Liver (tissue), 9 donors: ENCODE results near the gene GPR33. TPM values are rescaled to one million over a fixed set of nuclear protein-coding genes. Genes with fewer than 3 reads are reported as not detected.

ENCODE experiments used
- DNase-seq: peaks from one replicate; pipeline ENCODE4 v3.0.0-alpha.2; 2017; ENCODE audit warnings: low spot score
- H3K27ac ChIP-seq, 2 donors: one replicate each; pipeline ENCODE4 v1.7.0; 2013; ENCODE audit warnings: inconsistent platforms in 2 of 2, low read length in 2 of 2, control low read depth in 1 of 2, low read depth in 1 of 2, mild to moderate bottlenecking in 1 of 2
- H3K27me3 ChIP-seq, 4 donors: one replicate each; pipeline versions ENCODE4 v1.6.1 to v1.7.0; 2013; ENCODE audit warnings: low read length in 3 of 4, inconsistent platforms in 1 of 4, mild to moderate bottlenecking in 1 of 4, moderate library complexity in 1 of 4; ENCODE audit not compliant: control insufficient read depth in 4 of 4, insufficient read depth in 4 of 4
- H3K36me3 ChIP-seq, 4 donors: one replicate each; pipeline versions ENCODE4 v1.6.1 to v1.7.0; 2013; ENCODE audit warnings: low read length in 3 of 4, mild to moderate bottlenecking in 3 of 4, low read depth in 1 of 4, moderate library complexity in 1 of 4; ENCODE audit not compliant: control insufficient read depth in 4 of 4, insufficient read depth in 3 of 4
- H3K4me1 ChIP-seq, 4 donors: one replicate each; pipeline versions ENCODE4 v1.6.1 to v1.7.0; 2013; ENCODE audit warnings: low read length in 3 of 4, mild to moderate bottlenecking in 3 of 4, moderate library complexity in 1 of 4; ENCODE audit not compliant: control insufficient read depth in 4 of 4, insufficient read depth in 4 of 4
- H3K4me3 ChIP-seq, 3 donors: one replicate each; pipeline versions ENCODE4 v1.6.1 to v1.7.0; 2013; ENCODE audit warnings: low read length in 3 of 3, control low read depth in 1 of 3, low read depth in 1 of 3, mild to moderate bottlenecking in 1 of 3
- H3K9ac ChIP-seq, 2 donors: one replicate each; pipeline ENCODE4 v1.7.0; 2013; ENCODE audit warnings: low read length in 2 of 2, mild to moderate bottlenecking in 2 of 2, moderate library complexity in 2 of 2, control low read depth in 1 of 2, low read depth in 1 of 2
- H3K9me3 ChIP-seq, 4 donors: one replicate each; pipeline versions ENCODE4 v1.6.1 to v1.7.0; 2013; ENCODE audit warnings: low read length in 3 of 4; ENCODE audit not compliant: control insufficient read depth in 4 of 4
- ATF3 ChIP-seq: IDR thresholded peaks from 2 replicates; pipeline ENCODE4 v1.6.1; 2016; ENCODE audit warnings: antibody characterized with exemption
- EGR1 ChIP-seq, 2 donors: IDR thresholded peaks; 2 replicates each; pipeline ENCODE4 v1.6.1; 2016 to 2018; ENCODE audit warnings: antibody characterized with exemption in 2 of 2, low read depth in 2 of 2
- FOXA1 ChIP-seq: IDR thresholded peaks from 2 replicates; pipeline ENCODE4 v1.6.1; 2016; ENCODE audit warnings: antibody characterized with exemption
- FOXA2 ChIP-seq: IDR thresholded peaks from 2 replicates; pipeline ENCODE4 v1.6.1; 2016; ENCODE audit warnings: antibody characterized with exemption
- GABPA ChIP-seq, 2 donors: IDR thresholded peaks in 1 of 2; conservative IDR thresholded peaks in 1 of 2; 2 replicates each; pipeline ENCODE4 v1.6.1; 2016; ENCODE audit warnings: antibody characterized with exemption in 2 of 2, mild to moderate bottlenecking in 1 of 2, moderate library complexity in 1 of 2
- HNF4G ChIP-seq: IDR thresholded peaks from 2 replicates; pipeline ENCODE4 v1.6.1; 2016; ENCODE audit warnings: antibody characterized with exemption
- JUND ChIP-seq, 2 donors: IDR thresholded peaks; 2 replicates each; pipeline ENCODE4 v1.6.1; 2016; ENCODE audit warnings: antibody characterized with exemption in 2 of 2
- NR2F2 ChIP-seq: IDR thresholded peaks from 2 replicates; pipeline ENCODE4 v1.6.1; 2016; ENCODE audit warnings: antibody characterized with exemption
- RAD21 ChIP-seq, 2 donors: IDR thresholded peaks; 2 replicates each; pipeline ENCODE4 v1.6.1; 2016; ENCODE audit warnings: antibody characterized with exemption in 2 of 2, mild to moderate bottlenecking in 2 of 2
- REST ChIP-seq: IDR thresholded peaks from 2 replicates; pipeline ENCODE4 v1.6.1; 2016; ENCODE audit warnings: antibody characterized with exemption, mild to moderate bottlenecking
- RXRA ChIP-seq, 2 donors: IDR thresholded peaks; 2 replicates each; pipeline ENCODE4 v1.6.1; 2017 to 2018; ENCODE audit warnings: antibody characterized with exemption in 2 of 2, mild to moderate bottlenecking in 1 of 2
- SP1 ChIP-seq: IDR thresholded peaks from 2 replicates; pipeline ENCODE4 v1.6.1; 2018; ENCODE audit warnings: antibody characterized with exemption, mild to moderate bottlenecking
- TAF1 ChIP-seq: conservative IDR thresholded peaks from 2 replicates; pipeline ENCODE4 v1.6.1; 2016; ENCODE audit warnings: antibody characterized with exemption, mild to moderate bottlenecking
- YY1 ChIP-seq: IDR thresholded peaks from 2 replicates; pipeline ENCODE4 v1.6.1; 2016; ENCODE audit warnings: antibody characterized with exemption, mild to moderate bottlenecking
- ZBTB33 ChIP-seq: IDR thresholded peaks from 2 replicates; pipeline ENCODE4 v1.6.1; 2016; ENCODE audit warnings: antibody characterized with exemption
- WGBS: extraction: QIAGEN DNeasy Blood & Tissue Kit; methylation state at CpG from one replicate; pipeline ENCODE4 v1.1.7; 2013; 5-methylcytosine and 5-hydroxymethylcytosine counted together
- polyA plus RNA-seq, 2 donors: library from polyadenylated mRNA; stranded (reverse) in 1 of 2; unstranded in 1 of 2; fragments of 200-250 nt in 1 of 2; fragments of >200 nt in 1 of 2; fragmentation: Nextera tagmentation in 1 of 2; extraction: Ambion mirVana in 1 of 2; gene quantifications; one replicate each; pipeline versions ENCODE4 v1.2.1 to v1.2.3, GENCODE V29; 2013 to 2015
- total RNA-seq, 2 donors: library from RNA; depleted of rRNA; stranded (reverse); fragments of >200 nt; gene quantifications; one replicate each; pipeline ENCODE4 v1.2.3, GENCODE V29; 2014
- donor health status: healthy.
- donor health status: healthy.
- donor health status: healthy.
- donor health status: healthy.
- donor health status: healthy.

The GPR33 gene
- total and polyA plus RNA-seq, 4 donors, result not detected

- no peak overlapping the region for H3K9ac ChIP-seq
- H3K9me3 ChIP-seq, result no peaks in the 10 kb centered on the region
- H3K27me3 ChIP-seq, result no peaks in the 10 kb centered on the region
- no peak for TF ChIP-seq GABPA (IDR thresholded peaks at IDR 0.05 in 1 of 2, conservative IDR thresholded peaks at IDR 0.05 in 1 of 2)
- no peak for TF ChIP-seq FOXA1
- TF ChIP-seq REST, result no peak
- no peak for TF ChIP-seq YY1
- no peak for TF ChIP-seq RAD21 (IDR thresholded peaks at IDR 0.05)
- no peak overlapping the region for H3K27ac ChIP-seq
- no peaks in the 10 kb centered on the region for H3K36me3 ChIP-seq
- no peak overlapping the region for H3K4me3 ChIP-seq
- H3K4me1 ChIP-seq, result no peaks in the 10 kb centered on the region
- no peak for DNase-seq
- 82% methylated on average over 4 of the region's 4 CpGs for WGBS
Measured at GRCh38 chr14:31476131-31476866, 11.5 kb downstream of the GPR33 start.

GRCh38 chr14:31466554-31466953 lies 21.3 kb downstream of the GPR33 start:
- TF ChIP-seq GABPA (IDR thresholded peaks at IDR 0.05 in 1 of 2, conservative IDR thresholded peaks at IDR 0.05 in 1 of 2) (no peak), NR2F2 (no peak), REST (no peak), FOXA1 (no peak), FOXA2 (no peak), TAF1 (no peak), EGR1 (IDR thresholded peaks at IDR 0.05; ENCODE audit: low read depth in 2 of 2) (no peak), YY1 (no peak), JUND (IDR thresholded peaks at IDR 0.05) (no peak), SP1 (no peak), ATF3 (no peak), HNF4G (no peak), RXRA (IDR thresholded peaks at IDR 0.05) (no peak), ZBTB33 (no peak)
- Histone ChIP-seq H3K4me1 (no peaks in the 10 kb centered on the region), H3K4me3 (no peak overlapping the region), H3K27ac (no peak overlapping the region), H3K9ac (no peak overlapping the region), H3K27me3 (no peaks in the 10 kb centered on the region), H3K9me3 (no peaks in the 10 kb centered on the region), H3K36me3 (no peaks in the 10 kb centered on the region)
- 85% methylated on average over 6 of the region's 6 CpGs for WGBS
- DNase-seq, result no peak
